ENCODE data around the gene ENOSF1. TPM values are rescaled to one million over a fixed set of nuclear protein-coding genes. Genes with fewer than 3 reads are reported as not detected.

ENOSF1 gene
- total and polyA plus RNA-seq, 2 of the 13 experiments (the other 11 are each of a cell fraction or from before 2014, with no cell fraction given) = 37.6 to 40.1 TPM

DNA sequence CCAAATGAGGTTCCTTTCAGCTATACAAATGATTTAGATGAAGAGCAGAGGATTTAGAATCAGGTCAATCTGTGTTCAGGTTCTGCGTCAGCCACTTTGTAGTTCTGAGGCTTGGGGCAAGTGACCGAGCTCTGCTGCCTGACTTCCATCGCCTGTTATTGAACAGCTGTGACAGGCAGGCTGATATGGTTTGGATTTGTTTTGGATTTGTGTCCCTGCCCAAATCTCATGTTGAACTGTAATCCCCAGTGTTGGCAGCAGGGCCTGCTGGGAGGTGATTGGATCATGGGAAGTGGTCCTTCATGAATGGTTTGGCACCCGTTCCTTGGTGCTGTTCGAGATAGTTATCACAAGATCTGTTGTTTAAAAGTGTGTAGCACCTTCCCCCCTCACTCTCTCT lies 36.4 kb downstream of the ENOSF1 start:
- Histone ChIP-seq H3K4me2 (ENCODE audit: low read depth, low read length) (no peak overlapping the region), H3K4me1 (ENCODE audit: insufficient read depth, low read length) (no peaks in the 10 kb centered on the region), H3K79me2 (ENCODE audit: insufficient read depth, low read length) (no peaks in the 10 kb centered on the region), H3K9me3 (ENCODE audit: low read length) (no peaks in the 10 kb centered on the region), H3K27me3 (ENCODE audit: control insufficient read depth in 1 of 2, insufficient read depth in 2 of 2, low read length in 2 of 2) (no peaks in the 10 kb centered on the region), H4K20me1 (ENCODE audit: insufficient read depth, low read length) (peaks cover 3% of the 10 kb centered on the region; the same call in 1 of the 2 replicates), H3K36me3 (replicated peaks in 1 of 2; ENCODE audit: control insufficient read depth in 1 of 2, insufficient read depth in 2 of 2, low read length in 2 of 2) (peaks cover 26 to 84% of the 10 kb centered on the region in 2 experiments), H3K27ac (ENCODE audit: extremely low read length, insufficient read depth, low read length) (no peak overlapping the region), H3K4me3 (replicated peaks in 1 of 3; ENCODE audit: insufficient read depth in 1 of 3, low read depth in 2 of 3, low read length in 3 of 3) (no peak overlapping the region), H2AFZ (ENCODE audit: low read length) (no peak overlapping the region), H3K9ac (ENCODE audit: insufficient read depth, low read depth, low read length) (no peak overlapping the region)
- no peak for DNase-seq (ENCODE audit: low spot score)
- ChIA-PET CTCF (ENCODE audit: low intra/inter-chr PET ratio, low total read pairs) (no interaction called here), POLR2A (no interaction called here)
- ATAC-seq = no peak
- in situ Hi-C loops (cut with HindIII; ENCODE audit: extremely low pct_ligation_motif_present, low pct_unique_long_range_greater_than_20kb) (no loop called here), intact Hi-C loops (cut with micrococcal nuclease; ENCODE audit: unreplicated experiment) (no loop called here)
- WGBS (ENCODE audit: low lambda C conversion rate) = 95% methylated on average over 5 of the region's 5 CpGs
- BruUV-seq (replicated peaks) = no TSS peak
- TF ChIP-seq CBFB (CRISPR knock-in tag; IDR thresholded peaks at IDR 0.05) = no peak
- TF ChIP-seq GABPA (IDR thresholded peaks at IDR 0.05; ENCODE audit: low read depth, low read length) = no peak
- TF ChIP-seq GABPA (CRISPR knock-in tag; IDR thresholded peaks at IDR 0.05; ENCODE audit: low read depth) = no peak
- TF ChIP-seq ZNF780A (CRISPR knock-in tag; IDR thresholded peaks at IDR 0.05) = no peak
- no peak for TF ChIP-seq HDAC1 (CRISPR knock-in tag; IDR thresholded peaks at IDR 0.05)
- no peak for TF ChIP-seq ZKSCAN5 (CRISPR knock-in tag; IDR thresholded peaks at IDR 0.05)
- no peak for TF ChIP-seq ARNTL (CRISPR knock-in tag; IDR thresholded peaks at IDR 0.05)
- TF ChIP-seq KDM5B (CRISPR knock-in tag; IDR thresholded peaks at IDR 0.05; ENCODE audit: borderline replicate concordance) = no peak
- TF ChIP-seq, protein P1, sequence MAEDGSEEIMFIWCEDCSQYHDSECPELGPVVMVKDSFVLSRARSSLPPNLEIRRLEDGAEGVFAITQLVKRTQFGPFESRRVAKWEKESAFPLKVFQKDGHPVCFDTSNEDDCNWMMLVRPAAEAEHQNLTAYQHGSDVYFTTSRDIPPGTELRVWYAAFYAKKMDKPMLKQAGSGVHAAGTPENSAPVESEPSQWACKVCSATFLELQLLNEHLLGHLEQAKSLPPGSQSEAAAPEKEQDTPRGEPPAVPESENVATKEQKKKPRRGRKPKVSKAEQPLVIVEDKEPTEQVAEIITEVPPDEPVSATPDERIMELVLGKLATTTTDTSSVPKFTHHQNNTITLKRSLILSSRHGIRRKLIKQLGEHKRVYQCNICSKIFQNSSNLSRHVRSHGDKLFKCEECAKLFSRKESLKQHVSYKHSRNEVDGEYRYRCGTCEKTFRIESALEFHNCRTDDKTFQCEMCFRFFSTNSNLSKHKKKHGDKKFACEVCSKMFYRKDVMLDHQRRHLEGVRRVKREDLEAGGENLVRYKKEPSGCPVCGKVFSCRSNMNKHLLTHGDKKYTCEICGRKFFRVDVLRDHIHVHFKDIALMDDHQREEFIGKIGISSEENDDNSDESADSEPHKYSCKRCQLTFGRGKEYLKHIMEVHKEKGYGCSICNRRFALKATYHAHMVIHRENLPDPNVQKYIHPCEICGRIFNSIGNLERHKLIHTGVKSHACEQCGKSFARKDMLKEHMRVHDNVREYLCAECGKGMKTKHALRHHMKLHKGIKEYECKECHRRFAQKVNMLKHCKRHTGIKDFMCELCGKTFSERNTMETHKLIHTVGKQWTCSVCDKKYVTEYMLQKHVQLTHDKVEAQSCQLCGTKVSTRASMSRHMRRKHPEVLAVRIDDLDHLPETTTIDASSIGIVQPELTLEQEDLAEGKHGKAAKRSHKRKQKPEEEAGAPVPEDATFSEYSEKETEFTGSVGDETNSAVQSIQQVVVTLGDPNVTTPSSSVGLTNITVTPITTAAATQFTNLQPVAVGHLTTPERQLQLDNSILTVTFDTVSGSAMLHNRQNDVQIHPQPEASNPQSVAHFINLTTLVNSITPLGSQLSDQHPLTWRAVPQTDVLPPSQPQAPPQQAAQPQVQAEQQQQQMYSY (CRISPR knock-in tag; IDR thresholded peaks at IDR 0.05) = no peak
- TF ChIP-seq PLRG1 (conservative IDR thresholded peaks at IDR 0.05) = no peak
- no peak for FAIRE-seq

All from HepG2 (cell line).